Coronary artery (tissue), 2 donors: Measurements from ENCODE around the gene SLC52A1.

Experiments
- DNase-seq: peaks from one replicate; pipeline ENCODE4 v3.0.0-alpha.2; 2017; ENCODE audit warnings: low spot score
- H3K27ac ChIP-seq, 2 donors: fragments of 200-600 bp; sonication (generic); one replicate each; pipeline ENCODE4 v1.5.1; 2016 to 2019
- H3K4me3 ChIP-seq: fragments of 200-600 bp; sonication (generic); 2 replicates; pipeline ENCODE4 v1.5.1; 2016; ENCODE audit warnings: mild to moderate bottlenecking, moderate library complexity
- TF ChIP-seq, protein P1 (sequence below): fragments of 200-600 bp; sonication (generic); IDR thresholded peaks from one replicate; pipeline ENCODE4 v1.5.1; 2019; ENCODE audit warnings: antibody characterized with exemption

Gene SLC52A1

DNA sequence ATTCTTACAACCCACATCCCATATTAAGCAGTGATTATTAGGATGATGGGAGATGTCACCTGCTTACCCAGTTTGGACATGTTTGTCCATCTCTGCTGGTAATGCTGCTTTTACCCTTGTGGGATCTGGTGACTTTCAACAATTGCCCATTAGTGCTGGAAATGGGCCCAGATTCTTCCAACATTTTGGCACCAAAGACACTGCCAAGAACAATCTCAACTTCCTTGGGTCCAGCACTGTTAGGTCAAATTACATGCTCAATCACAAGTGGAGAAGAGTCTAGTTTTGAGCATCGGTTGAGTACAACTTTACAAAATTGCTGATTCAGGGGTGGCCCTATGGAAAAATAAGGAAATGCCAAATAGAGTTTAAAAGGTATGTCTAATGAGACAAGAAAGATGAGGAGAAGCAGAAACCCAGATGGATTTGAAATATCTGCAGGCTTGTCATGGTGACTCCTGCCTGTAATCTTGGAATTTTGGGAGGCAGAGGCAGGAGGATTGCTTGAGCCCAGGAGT is 30.1 kb upstream of the SLC52A1 start:
- TF ChIP-seq, protein P1, sequence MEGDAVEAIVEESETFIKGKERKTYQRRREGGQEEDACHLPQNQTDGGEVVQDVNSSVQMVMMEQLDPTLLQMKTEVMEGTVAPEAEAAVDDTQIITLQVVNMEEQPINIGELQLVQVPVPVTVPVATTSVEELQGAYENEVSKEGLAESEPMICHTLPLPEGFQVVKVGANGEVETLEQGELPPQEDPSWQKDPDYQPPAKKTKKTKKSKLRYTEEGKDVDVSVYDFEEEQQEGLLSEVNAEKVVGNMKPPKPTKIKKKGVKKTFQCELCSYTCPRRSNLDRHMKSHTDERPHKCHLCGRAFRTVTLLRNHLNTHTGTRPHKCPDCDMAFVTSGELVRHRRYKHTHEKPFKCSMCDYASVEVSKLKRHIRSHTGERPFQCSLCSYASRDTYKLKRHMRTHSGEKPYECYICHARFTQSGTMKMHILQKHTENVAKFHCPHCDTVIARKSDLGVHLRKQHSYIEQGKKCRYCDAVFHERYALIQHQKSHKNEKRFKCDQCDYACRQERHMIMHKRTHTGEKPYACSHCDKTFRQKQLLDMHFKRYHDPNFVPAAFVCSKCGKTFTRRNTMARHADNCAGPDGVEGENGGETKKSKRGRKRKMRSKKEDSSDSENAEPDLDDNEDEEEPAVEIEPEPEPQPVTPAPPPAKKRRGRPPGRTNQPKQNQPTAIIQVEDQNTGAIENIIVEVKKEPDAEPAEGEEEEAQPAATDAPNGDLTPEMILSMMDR: no peak

DNA sequence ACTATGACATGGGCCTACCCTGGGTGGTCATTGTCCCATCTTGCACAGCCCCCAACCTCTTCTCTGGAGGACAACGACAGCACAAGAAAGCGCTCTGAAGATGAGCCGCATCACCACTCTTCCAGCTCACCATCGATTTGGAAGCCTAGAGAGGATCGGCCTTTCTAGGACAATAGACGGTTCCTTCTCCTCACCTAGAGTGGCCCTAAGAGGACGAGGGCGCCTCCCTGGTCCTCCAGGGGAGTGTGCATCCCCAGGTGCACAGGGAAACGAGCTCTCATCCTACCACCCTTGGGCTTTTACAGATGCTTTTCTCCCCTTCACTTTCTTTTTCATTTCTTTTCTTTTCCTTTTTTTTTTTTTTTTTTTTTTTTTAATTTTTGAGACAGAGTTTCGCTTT is 20.3 kb upstream of the SLC52A1 start:
- DNase-seq: no peak
- Histone ChIP-seq H3K27ac (no peak overlapping the region), H3K4me3 (no peak overlapping the region)
- TF ChIP-seq, protein P1: no peak

More for the DNA sequence above, 30.1 kb upstream of the SLC52A1 start:
- H3K27ac ChIP-seq: no peak overlapping the region
- no peak overlapping the region for H3K4me3 ChIP-seq
- no peak for DNase-seq

DNA sequence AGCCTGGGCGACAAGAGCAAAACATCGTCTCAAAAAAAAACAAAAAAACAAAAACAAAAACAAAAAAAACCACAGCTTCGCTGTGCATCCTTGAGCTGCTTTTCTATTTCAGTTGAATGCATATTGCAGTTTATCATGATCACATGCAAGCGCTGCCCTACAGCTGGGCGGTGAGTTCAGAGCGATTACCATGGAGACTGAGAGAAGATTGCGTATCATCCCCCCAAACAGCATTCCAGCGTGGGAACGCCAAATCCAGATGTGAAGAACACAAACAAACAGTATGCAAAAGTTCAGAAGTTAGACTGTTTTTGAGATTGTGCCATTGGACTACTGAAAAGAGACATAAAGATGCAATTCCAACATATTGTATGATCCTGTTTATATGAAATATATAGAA is 15.1 kb upstream of the SLC52A1 start:
- H3K4me3 ChIP-seq: no peak overlapping the region
- DNase-seq: no peak
- TF ChIP-seq, protein P1: no peak
- no peak overlapping the region for H3K27ac ChIP-seq

DNA sequence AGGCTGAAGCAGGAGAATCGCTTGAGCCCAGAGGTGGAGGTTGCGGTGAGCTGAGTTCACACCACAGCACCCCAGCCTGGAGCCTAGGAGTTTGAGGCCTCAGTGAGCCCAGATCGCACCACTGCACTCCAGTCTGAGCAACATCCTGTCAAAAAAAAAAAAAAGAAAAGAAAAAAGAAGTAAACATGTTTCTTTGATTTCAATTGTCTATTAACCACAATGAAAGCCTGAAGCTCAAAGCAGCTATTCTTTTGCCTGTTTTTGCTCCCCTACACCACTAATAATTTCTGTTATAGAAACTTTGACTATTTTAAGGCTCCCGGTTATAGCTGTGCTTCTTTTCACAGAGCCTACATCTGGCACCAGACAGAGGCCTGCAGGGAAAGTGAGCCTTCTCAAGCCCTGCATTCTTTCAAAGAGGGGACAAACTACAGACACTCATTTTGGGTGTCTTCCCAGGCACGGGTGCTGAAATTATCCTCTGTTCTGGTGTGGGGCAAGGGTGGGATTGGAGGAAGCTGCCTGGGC is 14.2 kb upstream of the SLC52A1 start:
- DNase-seq: no peak
- H3K27ac ChIP-seq: peak overlapping the region in 1 of 2 donors; percentile 36
- H3K4me3 ChIP-seq: no peak overlapping the region
- TF ChIP-seq, protein P1: no peak

DNA sequence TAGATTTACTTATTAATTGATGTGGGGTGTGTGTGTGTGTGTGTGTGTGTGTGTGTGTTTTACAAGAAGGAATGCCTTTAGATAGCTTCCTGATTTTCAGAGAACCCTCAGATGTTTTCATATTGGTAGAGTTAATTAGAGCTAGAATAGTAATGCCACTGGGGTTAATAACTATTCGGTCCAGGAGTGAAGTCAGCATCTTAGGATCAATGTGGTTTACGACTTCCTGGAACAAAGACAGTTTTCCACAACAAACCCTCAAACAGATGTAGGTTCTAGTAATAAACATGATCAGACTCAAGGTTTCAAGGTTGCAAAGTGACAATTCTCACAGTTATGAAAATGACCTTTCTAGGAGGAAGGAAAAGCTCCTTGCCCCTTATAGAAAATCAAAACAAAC is 12.2 kb upstream of the SLC52A1 start:
- no peak overlapping the region for H3K4me3 ChIP-seq
- TF ChIP-seq, protein P1: no peak
- no peak overlapping the region for H3K27ac ChIP-seq
- DNase-seq: no peak

DNA sequence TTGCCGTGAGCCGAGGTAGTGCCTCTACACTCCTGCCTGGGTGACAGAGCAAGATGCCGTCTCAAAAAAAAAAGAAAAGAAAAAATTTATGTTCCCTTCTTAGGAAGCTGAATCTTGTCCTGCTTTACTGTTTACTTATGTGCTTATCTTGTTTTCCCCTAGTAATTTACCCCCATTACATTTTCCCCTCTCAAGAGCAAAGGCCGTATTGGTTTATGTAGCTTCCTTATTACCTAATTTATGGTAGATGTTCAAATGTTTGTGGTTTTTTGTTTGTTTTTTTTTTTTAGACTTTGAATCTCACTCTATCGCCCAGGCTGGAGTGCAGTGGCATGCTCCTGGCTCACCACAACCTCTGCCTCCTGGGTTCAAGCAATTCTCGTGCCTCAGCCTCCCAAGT is 10.3 kb upstream of the SLC52A1 start:
- TF ChIP-seq, protein P1: no peak
- Histone ChIP-seq H3K27ac (no peak overlapping the region), H3K4me3 (no peak overlapping the region)
- no peak for DNase-seq

DNA sequence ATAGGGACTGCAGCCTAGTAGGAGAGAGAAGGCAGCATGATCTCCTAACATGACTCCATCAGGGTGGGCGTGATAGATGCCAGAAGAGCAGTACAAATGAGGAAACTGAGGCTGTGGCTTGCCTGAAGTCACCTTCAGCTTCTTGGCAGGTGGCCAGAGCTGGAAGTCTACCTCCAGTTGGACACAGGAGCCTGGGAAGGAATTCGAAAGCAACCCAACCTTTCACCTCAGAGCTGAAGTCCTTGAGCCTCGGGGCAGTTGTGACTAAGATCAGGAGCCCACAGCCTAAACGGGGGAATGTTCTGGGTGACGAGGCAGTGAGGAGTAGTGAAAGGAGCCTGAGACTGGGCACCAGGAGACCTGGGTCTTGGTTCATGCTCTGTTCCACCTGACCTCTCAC is 9.4 kb upstream of the SLC52A1 start:
- Histone ChIP-seq H3K4me3 (no peak overlapping the region), H3K27ac (no peak overlapping the region)
- TF ChIP-seq, protein P1: no peak
- no peak for DNase-seq
